H9 (cell line): ENCODE results near the gene ENAM. TPM values are rescaled to one million over a fixed set of nuclear protein-coding genes. Genes with fewer than 3 reads are reported as not detected.

ENCODE experiments used
- DNase-seq: peaks from one replicate; pipeline ENCODE4 v3.0.0-alpha.2; 2017
- H2AFZ ChIP-seq: one replicate; pipeline ENCODE4 v1.6.1; 2013; ENCODE audit warnings: mild to moderate bottlenecking, low read length, control low read depth, moderate library complexity
- H2AK5ac ChIP-seq: 2 replicates; pipeline ENCODE4 v1.6.1; 2013; ENCODE audit warnings: low read length, control low read depth, mixed read lengths; ENCODE audit not compliant: insufficient read length
- H2BK120ac ChIP-seq: one replicate; pipeline ENCODE4 v1.6.1; 2013; ENCODE audit warnings: low read depth, mild to moderate bottlenecking, low read length, control low read depth, inconsistent platforms; ENCODE audit not compliant: poor library complexity, severe bottlenecking
- H2BK12ac ChIP-seq: 2 replicates; pipeline ENCODE4 v1.6.1; 2013; ENCODE audit warnings: low read length, control low read depth, mixed read lengths, low read depth; ENCODE audit not compliant: insufficient read length
- H2BK15ac ChIP-seq: 2 replicates; pipeline ENCODE4 v1.6.1; 2013; ENCODE audit warnings: low read depth, low read length, control low read depth
- H2BK20ac ChIP-seq: one replicate; pipeline ENCODE4 v1.6.1; 2013; ENCODE audit warnings: low read depth, mild to moderate bottlenecking, low read length, control low read depth, inconsistent platforms; ENCODE audit not compliant: poor library complexity, severe bottlenecking
- H2BK5ac ChIP-seq: 2 replicates; pipeline ENCODE4 v1.6.1; 2013; ENCODE audit warnings: low read length, control low read depth, mixed read lengths; ENCODE audit not compliant: insufficient read length
- H3K14ac ChIP-seq: 2 replicates; pipeline ENCODE4 v1.6.1; 2013; ENCODE audit warnings: low read length, control low read depth; ENCODE audit not compliant: insufficient read depth
- H3K18ac ChIP-seq: 2 replicates; pipeline ENCODE4 v1.6.1; 2013; ENCODE audit warnings: low read depth, mild to moderate bottlenecking, mixed read lengths, low read length, control low read depth; ENCODE audit not compliant: insufficient read length
- H3K23ac ChIP-seq: 2 replicates; pipeline ENCODE4 v1.6.1; 2013; ENCODE audit warnings: low read length, control low read depth, mixed read lengths, low read depth; ENCODE audit not compliant: insufficient read length
- H3K23me2 ChIP-seq: 2 replicates; pipeline ENCODE4 v1.6.1; 2013; ENCODE audit warnings: low read depth, mild to moderate bottlenecking, mixed read lengths, low read length, control low read depth; ENCODE audit not compliant: insufficient read length, poor library complexity, severe bottlenecking
- H3K27ac ChIP-seq: 2 replicates; pipeline ENCODE4 v1.5.1; 2013; ENCODE audit warnings: low read length, control low read depth, mixed read lengths, low read depth; ENCODE audit not compliant: insufficient read length
- H3K27me3 ChIP-seq: 2 replicates; pipeline ENCODE4 v1.6.1; 2013; ENCODE audit warnings: low read length, control low read depth, inconsistent platforms; ENCODE audit not compliant: insufficient read depth
- H3K4ac ChIP-seq: 2 replicates; pipeline ENCODE4 v1.6.1; 2013; ENCODE audit warnings: low read depth, mild to moderate bottlenecking, control low read depth, inconsistent platforms, low read length, moderate library complexity
- H3K4me1 ChIP-seq: 2 replicates; pipeline ENCODE4 v1.6.1; 2013; ENCODE audit warnings: low read length, control low read depth, inconsistent platforms; ENCODE audit not compliant: insufficient read depth
- H3K4me2 ChIP-seq: 2 replicates; pipeline ENCODE4 v1.6.1; 2013; ENCODE audit warnings: low read length, control low read depth, mixed read lengths; ENCODE audit not compliant: insufficient read length, insufficient read depth
- H3K56ac ChIP-seq: 2 replicates; pipeline ENCODE4 v1.6.1; 2013; ENCODE audit warnings: low read depth, mild to moderate bottlenecking, mixed read lengths, low read length, control low read depth; ENCODE audit not compliant: insufficient read length
- H3K79me1 ChIP-seq: 2 replicates; pipeline ENCODE4 v1.6.1; 2013; ENCODE audit warnings: low read depth, mild to moderate bottlenecking, moderate library complexity, low read length, control low read depth, inconsistent platforms; ENCODE audit not compliant: insufficient read depth, poor library complexity, severe bottlenecking
- H3K79me2 ChIP-seq: 2 replicates; pipeline ENCODE4 v1.6.1; 2013; ENCODE audit warnings: low read length, control low read depth, inconsistent platforms; ENCODE audit not compliant: insufficient read depth
- H3K9ac ChIP-seq: 2 replicates; pipeline ENCODE4 v1.6.1; 2013; ENCODE audit warnings: low read length, control low read depth, mixed read lengths; ENCODE audit not compliant: insufficient read length; ENCODE audit errors: extremely low read depth
- H3K9me3 ChIP-seq: one replicate; pipeline ENCODE4 v1.6.1; 2013; ENCODE audit warnings: low read depth, low read length, inconsistent platforms; ENCODE audit not compliant: control insufficient read depth
- H3T11ph ChIP-seq: one replicate; pipeline ENCODE4 v1.6.1; 2013; ENCODE audit warnings: mild to moderate bottlenecking, low read length, control low read depth, inconsistent platforms
- H4K20me1 ChIP-seq: one replicate; pipeline ENCODE4 v1.6.1; 2013; ENCODE audit not compliant: control insufficient read depth, insufficient read length, insufficient read depth
- H4K5ac ChIP-seq: 2 replicates; pipeline ENCODE4 v1.6.1; 2013; ENCODE audit warnings: low read depth, mild to moderate bottlenecking, mixed read lengths, low read length, control low read depth; ENCODE audit not compliant: insufficient read length
- H4K8ac ChIP-seq: replicated peaks from 2 replicates; pipeline ENCODE4 v1.6.1; 2013; ENCODE audit warnings: low read length, control low read depth, mixed read lengths, low read depth; ENCODE audit not compliant: insufficient read length
- H4K91ac ChIP-seq: 2 replicates; pipeline ENCODE4 v1.6.1; 2013; ENCODE audit warnings: low read depth, mild to moderate bottlenecking, moderate library complexity, mixed read lengths, low read length, control low read depth; ENCODE audit not compliant: insufficient read length
- H3K27ac Mint-ChIP-seq, 3 experiments: 2 replicates in 2 of 3; 3 replicates in 1 of 3; pipeline ENCODE4 v1.8.0; 2020 to 2021; ENCODE audit warnings: mixed read lengths in 3 of 3, mild to moderate bottlenecking in 1 of 3, moderate library complexity in 1 of 3
- H3K27me3 Mint-ChIP-seq: 2 replicates; pipeline ENCODE4 v1.8.0; 2021; ENCODE audit warnings: low read depth, mild to moderate bottlenecking, moderate library complexity, mixed read lengths
- H3K36me3 Mint-ChIP-seq, 3 experiments: 2 replicates in 2 of 3; 3 replicates in 1 of 3; pipeline ENCODE4 v1.8.0; 2020 to 2021; ENCODE audit warnings: low read depth in 3 of 3, mixed read lengths in 3 of 3; ENCODE audit not compliant: insufficient read depth in 1 of 3
- H3K4me1 Mint-ChIP-seq, 2 experiments: 2 replicates each; pipeline ENCODE4 v1.8.0; 2020; ENCODE audit warnings: mixed read lengths in 2 of 2
- H3K4me3 Mint-ChIP-seq, 2 experiments: 2 replicates in 1 of 2; 3 replicates in 1 of 2; pipeline ENCODE4 v1.8.0; 2020 to 2021; ENCODE audit warnings: mild to moderate bottlenecking in 2 of 2, mixed read lengths in 2 of 2, moderate library complexity in 1 of 2
- H3K9me3 Mint-ChIP-seq, 2 experiments: 2 replicates in 1 of 2; 3 replicates in 1 of 2; pipeline ENCODE4 v1.8.0; 2020; ENCODE audit warnings: mild to moderate bottlenecking in 2 of 2, mixed read lengths in 2 of 2, moderate library complexity in 1 of 2
- WGBS: extraction: QIAGEN DNeasy Blood & Tissue Kit; methylation state at CpG from one replicate; pipeline ENCODE4 v1.1.7; 2013; ENCODE audit warnings: missing lambda C conversion rate, low lambda C conversion rate, mixed read lengths; ENCODE audit not compliant: insufficient read length; ENCODE audit errors: extremely low coverage; 5-methylcytosine and 5-hydroxymethylcytosine counted together
- total RNA-seq: library from RNA; stranded (reverse); gene quantifications from 2 replicates; pipeline ENCODE4 v1.2.1, GENCODE V29; 2021
- TF ChIP-seq, protein P1 (sequence below): fragments of 200-600 bp; sonication (generic); conservative IDR thresholded peaks from 3 replicates; pipeline ENCODE4 v1.8.0; 2021; ENCODE audit warnings: antibody characterized with exemption, mild to moderate bottlenecking

Gene ENAM
- total RNA-seq, 1 experiment from 2014 or later: not detected

DNA sequence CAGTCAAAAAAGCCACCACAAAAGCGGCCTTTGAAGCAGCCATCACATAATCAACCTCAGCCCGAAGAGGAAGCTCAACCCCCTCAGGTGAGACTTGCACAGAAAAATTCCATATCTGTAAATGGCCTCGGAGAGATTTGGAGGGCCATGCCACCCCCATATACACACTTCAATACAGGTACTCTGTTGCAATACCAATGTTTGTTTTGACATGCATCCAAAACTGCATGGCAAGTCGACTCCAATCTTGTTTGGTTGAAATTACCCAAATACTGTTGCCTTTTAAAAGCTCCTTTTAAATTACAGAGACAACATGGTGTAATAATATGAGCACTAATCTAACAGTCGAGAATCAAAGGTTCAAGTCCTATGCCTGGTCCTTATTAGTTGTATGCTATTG lies 5.9 kb downstream of the ENAM start:
- Histone ChIP-seq H3K23ac (no peak overlapping the region), H3K4ac (no peak overlapping the region), H2AFZ (no peak overlapping the region), H3K9ac (no peak overlapping the region), H2BK12ac (no peak overlapping the region), H2BK120ac (no peak overlapping the region), H3K79me1 (no peaks in the 10 kb centered on the region), H2BK20ac (no peak overlapping the region), H3K14ac (no peak overlapping the region), H3K4me1 (no peaks in the 10 kb centered on the region), H2BK15ac (no peak overlapping the region), H4K8ac (no peak overlapping the region), H3K27me3 (no peaks in the 10 kb centered on the region), H3K56ac (no peak overlapping the region), H3K18ac (no peak overlapping the region), H3K23me2 (no peaks in the 10 kb centered on the region), H3K9me3 (no peaks in the 10 kb centered on the region), H3K79me2 (no peaks in the 10 kb centered on the region), H4K20me1 (no peaks in the 10 kb centered on the region), H3T11ph (no peak overlapping the region), H4K91ac (no peak overlapping the region), H2BK5ac (no peak overlapping the region), H4K5ac (no peak overlapping the region), H3K27ac (no peak overlapping the region), H3K4me2 (no peak overlapping the region), H2AK5ac (no peak overlapping the region)
- Mint-ChIP-seq H3K4me1 (no peaks in the 10 kb centered on the region), H3K36me3 (no peaks in the 10 kb centered on the region), H3K27ac (no peak overlapping the region), H3K27me3 (no peaks in the 10 kb centered on the region; the same call in 1 of the 2 replicates), H3K4me3 (no peak overlapping the region), H3K9me3 (no peaks in the 10 kb centered on the region)
- TF ChIP-seq, protein P1, sequence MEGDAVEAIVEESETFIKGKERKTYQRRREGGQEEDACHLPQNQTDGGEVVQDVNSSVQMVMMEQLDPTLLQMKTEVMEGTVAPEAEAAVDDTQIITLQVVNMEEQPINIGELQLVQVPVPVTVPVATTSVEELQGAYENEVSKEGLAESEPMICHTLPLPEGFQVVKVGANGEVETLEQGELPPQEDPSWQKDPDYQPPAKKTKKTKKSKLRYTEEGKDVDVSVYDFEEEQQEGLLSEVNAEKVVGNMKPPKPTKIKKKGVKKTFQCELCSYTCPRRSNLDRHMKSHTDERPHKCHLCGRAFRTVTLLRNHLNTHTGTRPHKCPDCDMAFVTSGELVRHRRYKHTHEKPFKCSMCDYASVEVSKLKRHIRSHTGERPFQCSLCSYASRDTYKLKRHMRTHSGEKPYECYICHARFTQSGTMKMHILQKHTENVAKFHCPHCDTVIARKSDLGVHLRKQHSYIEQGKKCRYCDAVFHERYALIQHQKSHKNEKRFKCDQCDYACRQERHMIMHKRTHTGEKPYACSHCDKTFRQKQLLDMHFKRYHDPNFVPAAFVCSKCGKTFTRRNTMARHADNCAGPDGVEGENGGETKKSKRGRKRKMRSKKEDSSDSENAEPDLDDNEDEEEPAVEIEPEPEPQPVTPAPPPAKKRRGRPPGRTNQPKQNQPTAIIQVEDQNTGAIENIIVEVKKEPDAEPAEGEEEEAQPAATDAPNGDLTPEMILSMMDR: no peak
- no peak for DNase-seq
- WGBS: no CpG with 5 or more reads among the region's 5 CpGs
